Non-pigmented ciliary epithelial cell (primary cell): Measurements from ENCODE around the gene CYTH1.

Source experiments
- DNase-seq: peaks from one replicate; pipeline ENCODE4 v3.0.0-alpha.2; 2010; ENCODE audit warnings: low read depth

Gene CYTH1

DNA sequence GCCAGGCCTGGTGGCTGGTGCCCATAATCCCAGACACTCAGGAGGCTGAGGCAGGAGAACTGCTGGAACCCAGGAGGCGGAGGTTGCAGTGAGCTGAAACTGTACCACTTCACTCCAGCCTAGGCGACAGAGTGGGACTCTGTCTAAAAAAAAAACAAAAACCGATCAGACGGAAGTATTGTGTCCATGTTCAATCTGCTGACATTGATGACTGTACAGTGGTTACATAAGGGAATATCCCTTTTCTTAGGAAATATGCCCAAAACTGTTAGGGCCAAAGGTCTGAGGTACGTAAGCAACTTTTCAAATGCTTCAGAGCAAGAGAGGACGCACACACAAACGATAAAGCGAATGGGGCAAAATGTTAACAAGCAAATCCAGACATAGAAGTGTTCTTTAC, 135.0 kb downstream of the CYTH1 start:
- no peak for DNase-seq

DNA sequence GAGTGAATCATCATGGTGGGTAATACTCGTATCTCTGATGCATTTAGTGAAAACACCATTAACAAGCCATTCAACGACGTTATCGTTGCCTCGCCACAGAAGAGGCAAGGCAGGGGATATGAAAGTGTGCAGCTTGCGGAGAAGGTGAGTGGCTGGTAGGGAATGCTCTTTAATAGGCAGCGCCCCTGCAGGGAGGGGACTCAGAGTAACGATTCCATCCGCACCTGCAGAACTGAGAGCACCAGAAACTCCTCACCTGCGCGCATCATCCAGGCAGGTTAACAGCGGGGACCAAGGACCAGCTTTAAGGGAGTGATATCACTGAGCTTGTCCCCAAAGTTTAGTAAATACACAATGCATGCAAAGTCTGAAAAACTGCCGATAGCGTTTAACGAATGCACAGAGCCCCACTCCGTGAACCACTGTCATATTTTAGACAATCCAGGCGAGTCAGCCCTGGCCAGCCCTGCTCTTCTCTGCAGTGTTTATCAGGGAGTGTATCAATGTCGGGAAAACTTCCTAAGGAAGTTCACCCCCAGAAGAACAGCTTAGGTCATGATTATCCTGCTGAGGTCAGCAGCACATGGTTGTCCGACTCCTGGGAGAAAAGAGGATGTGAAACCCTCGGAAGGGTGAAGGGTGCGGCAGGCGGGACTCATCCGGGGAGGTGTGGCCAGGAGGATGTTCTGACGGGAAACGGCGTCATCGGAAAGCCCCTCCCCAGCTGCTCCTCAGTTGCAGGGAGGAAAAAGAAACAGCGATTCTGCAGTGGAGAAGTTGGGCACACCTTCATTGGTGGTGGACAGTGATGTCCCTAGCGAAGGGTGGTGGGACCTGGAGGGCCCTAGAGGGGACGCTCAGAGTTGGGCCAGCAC, 136.4 kb downstream of the CYTH1 start:
- no peak for DNase-seq

DNA sequence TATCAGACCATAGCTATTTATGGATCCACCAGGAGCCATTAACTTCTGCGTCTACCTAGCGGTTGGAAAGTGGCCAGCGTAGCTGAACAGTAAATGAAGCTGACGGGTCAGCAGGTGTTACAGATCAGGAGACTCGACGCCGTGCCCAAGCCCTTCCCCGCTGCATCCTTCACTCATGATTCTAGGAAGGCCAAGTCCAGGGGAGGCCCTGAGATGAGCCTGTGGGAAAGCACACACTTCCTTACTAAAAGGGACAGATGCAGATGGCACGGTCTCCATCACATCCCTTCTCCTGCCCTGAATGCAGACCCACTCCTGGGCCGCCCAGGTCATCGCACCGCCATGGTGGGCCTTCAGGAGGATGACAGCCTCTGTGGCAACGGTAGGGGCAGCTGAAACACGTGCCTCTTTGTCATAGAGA, 137.1 kb downstream of the CYTH1 start:
- DNase-seq, result no peak

DNA sequence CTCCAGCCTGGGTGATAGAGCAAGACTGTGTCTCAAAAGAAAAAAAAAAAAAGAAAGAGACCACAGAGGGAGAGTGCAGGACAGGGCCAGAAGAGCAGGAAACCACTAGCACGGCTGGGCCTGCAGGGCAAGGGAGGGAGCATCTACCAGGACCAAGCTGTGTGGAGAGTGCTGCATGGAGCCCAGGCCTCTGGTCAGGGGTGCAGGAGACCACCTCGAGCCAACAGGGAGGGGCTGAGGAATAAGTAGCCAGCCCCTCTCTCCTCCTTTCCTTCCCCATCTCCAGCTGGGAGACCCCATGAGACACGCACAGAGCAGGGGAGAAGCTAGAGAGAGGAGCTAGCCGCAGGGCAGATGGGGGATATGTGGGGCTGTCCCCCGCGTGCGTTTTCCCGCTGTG, 137.8 kb downstream of the CYTH1 start:
- DNase-seq, result no peak

DNA sequence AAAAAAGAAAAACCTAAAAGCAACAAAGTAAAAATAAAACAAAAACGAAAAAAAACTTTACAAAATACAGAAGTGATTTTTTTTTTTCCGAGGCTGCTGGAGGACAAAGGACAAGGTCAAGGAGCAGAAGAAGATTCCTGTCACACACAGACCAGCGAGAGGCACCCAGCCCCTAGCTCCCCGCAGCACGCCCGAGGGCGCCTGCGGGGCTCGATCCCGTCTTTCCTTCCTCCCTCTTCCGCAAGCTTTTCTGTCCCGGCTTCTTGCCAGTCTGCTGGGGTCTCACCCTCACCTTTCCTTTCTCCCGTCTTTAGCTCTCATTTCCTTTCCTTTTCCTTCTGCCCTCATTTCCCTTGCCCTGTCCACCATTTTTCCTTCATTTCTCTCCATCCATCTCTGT, 138.7 kb downstream of the CYTH1 start:
- DNase-seq, result no peak

DNA sequence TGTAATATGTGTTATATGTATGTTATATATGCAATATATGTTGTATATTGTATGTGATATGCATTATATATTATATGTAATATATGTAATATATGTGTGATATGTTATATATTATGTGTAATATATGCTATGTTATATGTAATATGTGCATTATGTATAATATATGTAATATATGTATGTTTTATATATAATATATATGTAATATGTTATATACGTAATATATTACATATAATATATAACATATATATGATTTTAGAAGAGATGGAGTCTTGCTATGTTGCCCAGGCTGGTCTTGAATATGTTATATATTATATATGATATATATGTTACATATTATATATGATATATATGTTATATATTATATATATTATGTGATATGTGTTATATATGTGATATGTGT, 139.4 kb downstream of the CYTH1 start:
- no peak for DNase-seq

DNA sequence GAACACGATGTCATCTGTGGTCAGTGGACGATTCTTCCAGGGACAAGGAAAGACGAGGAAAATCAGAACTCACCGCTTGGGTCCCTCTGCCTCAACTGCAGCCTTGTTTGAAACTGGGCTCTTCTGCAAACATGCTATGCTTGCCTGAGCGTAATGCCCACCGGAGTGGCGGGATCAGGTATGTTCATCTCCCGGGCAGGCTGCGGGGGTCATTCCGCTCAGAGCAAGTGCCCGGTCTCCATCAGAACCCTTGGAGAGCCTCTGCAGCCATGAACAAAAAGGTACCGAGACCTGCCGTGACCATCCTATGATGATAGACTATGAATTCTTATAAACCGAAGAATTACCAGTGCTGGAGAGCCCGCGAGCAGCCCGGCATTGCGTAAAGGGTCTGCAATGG, 140.4 kb downstream of the CYTH1 start:
- DNase-seq, result no peak

DNA sequence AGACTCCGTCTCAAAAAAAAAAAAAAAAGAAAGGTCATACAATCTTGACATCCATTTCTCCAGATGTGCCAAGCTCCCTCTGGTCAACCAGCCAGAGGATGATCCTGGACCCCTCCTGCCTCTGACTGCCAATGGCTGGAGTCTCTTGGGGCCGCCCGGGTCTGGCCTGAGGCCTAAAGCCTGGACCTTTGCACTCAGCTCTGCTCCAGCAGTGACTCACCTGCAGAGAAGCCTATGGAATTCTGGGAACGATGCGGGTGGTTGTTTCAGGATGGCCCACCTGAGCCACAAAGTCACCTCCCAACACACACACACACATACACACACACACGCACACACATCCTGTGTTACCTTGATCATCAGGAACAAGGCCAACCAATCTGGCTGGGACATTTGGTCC, 140.8 kb downstream of the CYTH1 start:
- DNase-seq, result no peak

DNA sequence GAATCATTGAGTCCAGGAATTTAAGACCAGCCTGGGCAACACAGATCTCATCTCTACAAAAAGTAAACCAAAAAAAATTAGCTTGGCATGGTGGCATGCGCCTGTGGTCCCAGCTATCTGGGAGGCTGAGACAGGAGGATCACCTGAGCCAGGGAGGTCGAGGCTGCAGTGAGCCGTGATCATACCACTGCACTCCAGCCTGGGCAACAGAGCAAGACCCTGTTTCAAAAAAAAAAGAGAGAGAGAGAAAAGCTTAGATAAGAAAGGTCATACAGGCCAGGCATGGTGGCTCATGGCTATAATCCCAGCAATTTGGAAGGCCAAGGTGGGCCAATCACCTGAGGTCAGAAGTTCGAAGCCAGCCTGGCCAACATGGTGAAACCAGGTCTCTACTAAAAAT, 141.4 kb downstream of the CYTH1 start:
- DNase-seq, result no peak

DNA sequence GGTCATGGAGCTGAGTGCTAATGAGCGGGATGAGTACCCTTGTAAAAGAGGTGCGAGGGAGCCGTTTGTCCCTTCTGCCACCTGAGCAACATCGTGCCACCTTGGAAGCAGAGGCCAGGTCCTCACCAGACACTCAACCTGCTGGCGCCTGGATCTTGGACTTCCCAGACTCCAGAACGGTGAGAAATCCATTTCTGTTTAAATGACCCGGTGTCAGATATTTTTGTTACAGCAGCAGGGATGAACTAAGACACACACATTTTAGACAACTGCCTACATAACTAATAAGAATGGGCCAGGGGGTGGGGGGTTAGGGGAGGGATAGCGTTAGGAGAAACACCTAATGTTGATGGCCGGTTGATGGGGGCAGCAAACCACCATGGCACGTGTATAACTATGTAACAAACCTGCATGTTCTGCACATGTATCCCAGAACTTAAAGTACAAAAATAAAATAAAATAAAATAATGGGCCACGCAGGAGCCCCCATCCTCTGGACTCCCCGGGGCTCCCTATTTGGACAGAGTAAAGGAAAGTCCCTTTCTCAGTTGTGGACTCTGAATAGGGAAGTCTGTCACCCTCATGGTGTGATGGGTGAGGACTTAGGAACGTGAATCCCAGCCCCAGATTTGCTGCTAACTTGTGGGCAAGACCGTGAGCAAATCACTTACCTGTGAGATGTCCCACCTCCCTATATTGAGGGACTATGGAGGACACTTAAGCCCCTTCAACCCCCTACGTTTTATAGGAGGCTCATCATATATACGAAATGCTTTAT, 144.2 kb downstream of the CYTH1 start:
- no peak for DNase-seq

DNA sequence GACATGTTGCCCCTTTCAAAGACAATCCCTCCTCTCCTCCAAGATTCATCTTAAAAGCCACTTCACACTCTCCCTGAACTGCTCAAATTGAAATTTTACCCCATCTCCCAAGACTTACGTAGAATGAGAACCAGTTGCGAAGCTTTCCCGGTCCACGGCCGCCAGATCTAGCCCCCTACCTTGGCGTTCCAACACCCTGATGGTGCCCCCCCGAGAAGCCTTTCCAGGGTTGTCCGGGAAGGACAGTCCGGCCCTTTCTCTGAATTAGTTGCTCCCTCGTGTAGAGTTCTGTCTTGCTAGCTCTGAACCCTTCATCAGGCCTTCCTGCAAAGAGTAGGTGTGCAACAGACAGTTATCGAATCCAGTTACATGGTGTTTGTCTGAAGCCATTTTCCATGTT, 144.9 kb downstream of the CYTH1 start:
- no peak for DNase-seq

DNA sequence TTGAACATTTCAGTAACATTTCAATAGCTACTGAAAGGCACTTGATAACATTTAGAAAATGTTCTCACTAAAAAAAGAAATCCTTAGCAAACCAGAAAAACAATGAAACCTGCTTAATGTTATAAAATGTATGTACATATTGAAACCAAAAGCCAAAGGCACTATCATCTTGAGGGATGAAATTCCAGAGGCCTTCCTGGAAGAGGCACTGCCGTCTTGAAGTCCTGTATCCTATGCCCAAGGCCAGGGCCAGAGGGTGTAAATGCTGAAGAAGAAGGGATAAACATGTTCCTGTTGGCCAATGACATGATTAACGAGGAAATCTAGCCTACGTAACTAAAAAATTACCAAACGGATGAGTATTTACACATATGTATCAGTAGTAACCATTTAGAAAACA, 147.9 kb downstream of the CYTH1 start:
- no peak for DNase-seq

DNA sequence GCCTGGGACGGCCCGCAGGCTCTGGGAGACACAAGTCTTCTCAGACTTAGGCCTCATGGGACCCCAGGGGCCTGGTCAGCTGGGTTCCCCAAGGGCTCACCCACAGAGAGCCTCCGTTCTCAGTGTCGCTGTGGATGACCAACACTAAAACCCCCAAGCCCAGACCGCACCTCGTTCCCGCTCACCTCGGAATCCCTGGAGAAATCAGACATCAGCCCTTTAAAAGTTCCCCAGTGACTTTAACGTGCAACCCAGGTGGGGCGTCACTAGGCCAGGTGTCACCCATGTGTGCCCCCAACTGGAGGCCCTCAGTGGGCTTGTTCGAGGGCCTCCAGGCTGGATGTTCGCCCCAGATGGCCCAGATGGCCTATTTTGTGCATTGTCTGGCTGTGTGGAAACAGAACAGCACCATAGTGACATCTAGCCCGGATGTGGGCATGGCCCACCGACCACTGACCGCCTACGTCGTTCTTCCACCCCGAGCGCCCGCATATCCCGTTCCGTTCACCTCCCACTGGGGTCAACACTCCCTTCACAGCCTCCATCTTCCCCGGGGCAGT, 152.6 kb downstream of the CYTH1 start:
- DNase-seq, result no peak

DNA sequence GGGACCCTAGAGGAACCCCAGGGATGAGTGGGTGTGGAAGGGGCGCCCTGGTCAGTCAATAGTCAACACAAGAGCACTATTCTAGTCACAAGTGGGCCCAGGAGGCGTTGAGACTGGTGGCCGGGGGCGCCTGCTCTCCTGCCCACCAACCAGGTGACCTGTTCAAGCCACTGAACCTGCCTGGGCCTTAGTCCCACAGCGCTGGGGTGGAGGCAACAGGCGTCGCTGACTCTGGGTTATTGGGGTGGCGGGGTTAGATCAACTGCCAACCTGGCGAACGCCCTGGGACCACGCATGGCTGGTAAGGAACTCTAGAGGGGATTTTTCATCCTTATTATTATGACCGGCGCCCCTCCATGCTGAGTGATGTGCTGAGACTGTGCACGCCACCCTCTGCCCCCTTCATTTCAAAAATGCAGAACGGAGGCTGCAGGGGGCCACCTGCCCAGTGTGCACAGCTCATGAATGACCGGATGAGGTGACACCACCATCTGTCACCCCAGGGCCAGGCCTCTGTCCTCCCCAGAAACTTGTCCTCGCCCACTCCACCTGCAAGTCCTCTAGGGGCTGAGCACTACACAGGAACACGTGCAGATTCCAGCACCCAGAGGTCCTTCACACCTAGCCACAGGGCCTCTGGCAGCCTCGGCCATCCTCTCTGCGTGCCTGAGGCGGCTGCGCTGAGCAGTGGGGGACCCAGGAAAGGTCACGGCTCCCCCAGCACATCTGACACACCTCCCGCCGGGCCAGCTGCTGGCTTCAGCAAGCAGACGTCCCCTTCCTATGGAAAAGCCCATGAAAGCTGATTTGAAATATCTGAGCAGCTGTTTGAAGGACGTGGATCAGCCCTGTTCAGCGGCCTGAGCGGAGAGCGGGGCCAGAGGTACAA, 153.3 kb downstream of the CYTH1 start:
- no peak for DNase-seq

DNA sequence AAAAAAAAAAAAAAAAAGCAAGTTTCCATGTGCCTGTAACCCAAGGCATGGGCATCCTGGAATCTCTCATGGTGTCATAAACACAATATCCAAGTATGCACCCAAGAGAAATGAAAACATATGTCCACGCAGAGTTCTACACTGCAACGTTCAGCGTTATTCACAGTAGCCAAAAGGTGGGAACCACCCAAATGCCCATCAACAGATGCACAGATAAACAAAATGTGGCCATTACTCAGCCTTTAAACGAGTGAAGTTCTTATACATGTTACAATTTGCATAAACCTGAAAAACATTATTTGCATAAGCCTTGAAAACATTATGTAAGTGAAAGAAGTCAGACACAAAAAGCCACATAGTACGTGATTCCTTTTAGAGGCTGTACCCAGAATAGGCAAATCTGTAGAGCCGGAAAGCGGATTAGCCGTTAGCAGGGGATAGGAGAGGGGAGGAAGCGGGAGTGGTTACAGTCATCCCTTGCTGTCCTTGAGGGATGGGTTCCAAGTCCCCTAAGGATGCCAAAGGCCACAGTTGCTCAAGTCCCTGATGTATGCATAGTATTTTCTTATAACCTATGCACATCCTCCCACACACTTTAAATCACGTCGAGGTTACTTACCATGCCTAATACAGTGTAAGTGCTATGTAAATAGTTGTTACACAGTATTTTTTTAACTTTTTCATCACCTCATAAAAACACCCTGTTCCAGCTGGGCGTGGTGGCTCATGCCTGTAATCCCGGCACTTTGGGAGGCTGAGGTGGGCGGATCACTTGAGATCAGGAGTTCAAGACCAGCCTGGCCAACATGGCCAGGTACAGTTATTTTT, 157.5 kb downstream of the CYTH1 start:
- no peak for DNase-seq
